Panc1 (cell line): Measurements from ENCODE around the gene PHLDA3. TPM values are rescaled to one million over a fixed set of nuclear protein-coding genes. Genes with fewer than 3 reads are reported as not detected.
A peak's percentile ranks its signal among the peaks of the same experiment; 100 is the strongest.

Experiments used
- ATAC-seq: fragments of 200-7000 bp; cut with Tn5 transposase; 2 replicates; pipeline ENCODE4 v1.9.1; 2020; ENCODE audit warnings: mild to moderate bottlenecking, moderate library complexity
- BruUV-seq: library from RNA; stranded (reverse); fragments of 400-500 nt; replicated peaks from 2 replicates; lab custom pipeline; 2021; lab: Mats Ljungman, UMichigan
- CTCF ChIA-PET: fragments of 300-600 bp; sonication (Branson Sonifier 250); formaldehyde crosslinking; loops from one replicate; lab custom pipeline; 2022; ENCODE audit warnings: antibody characterized with exemption; lab: Charles Lee
- POLR2A ChIA-PET: fragments of 300-600 bp; sonication (Branson Sonifier 250); formaldehyde crosslinking; loops from one replicate; lab custom pipeline; 2022; ENCODE audit warnings: antibody characterized with exemption; lab: Charles Lee
- DNase-seq: peaks from one replicate; pipeline ENCODE4 v3.0.0-alpha.2; 2010; ENCODE audit warnings: low read depth, low spot score
- H3K27ac ChIP-seq: 2 replicates; pipeline ENCODE4 v1.5.1; 2011; ENCODE audit warnings: mild to moderate bottlenecking, low read length, inconsistent platforms
- H3K27me3 ChIP-seq: fragments of 200-500 bp; sonication (Bioruptor generic); 2 replicates; pipeline ENCODE4 v1.6.0; 2014; ENCODE audit warnings: low read length, inconsistent platforms; ENCODE audit not compliant: control insufficient read depth, insufficient read depth
- H3K36me3 ChIP-seq: fragments of 200-500 bp; sonication (Bioruptor generic); 2 replicates; pipeline ENCODE4 v1.5.1; 2014; ENCODE audit warnings: inconsistent platforms, mild to moderate bottlenecking, low read length, moderate library complexity; ENCODE audit not compliant: control insufficient read depth, insufficient read depth
- H3K4me1 ChIP-seq: 2 replicates; pipeline ENCODE4 v1.5.1; 2011; ENCODE audit warnings: inconsistent platforms, mild to moderate bottlenecking, low read length, moderate library complexity; ENCODE audit not compliant: control insufficient read depth, insufficient read depth
- H3K4me3 ChIP-seq, 2 experiments: 2 replicates each; pipeline ENCODE4 v1.5.1; 2011 to 2012; ENCODE audit warnings: low read depth in 2 of 2, low read length in 2 of 2, mild to moderate bottlenecking in 2 of 2, inconsistent platforms in 1 of 2, moderate library complexity in 1 of 2
- H3K9me3 ChIP-seq: fragments of 200-500 bp; sonication (Bioruptor generic); 2 replicates; pipeline ENCODE4 v1.5.1; 2014; ENCODE audit warnings: low read depth, mild to moderate bottlenecking, inconsistent platforms, low read length, moderate library complexity; ENCODE audit not compliant: control insufficient read depth, insufficient read depth
- POLR2AphosphoS5 ChIP-seq: IDR thresholded peaks from 2 replicates; pipeline ENCODE4 v1.6.1; 2012; ENCODE audit warnings: mild to moderate bottlenecking, low read depth, low read length, moderate library complexity
- SIN3A ChIP-seq: IDR thresholded peaks from 2 replicates; pipeline ENCODE4 v1.6.1; 2012; ENCODE audit warnings: low read depth, mild to moderate bottlenecking, low read length, moderate library complexity, borderline replicate concordance; ENCODE audit not compliant: insufficient read depth
- TCF7L2 ChIP-seq: IDR thresholded peaks from 2 replicates; pipeline ENCODE4 v1.6.1; 2011; ENCODE audit warnings: mild to moderate bottlenecking, low read depth, low read length, inconsistent platforms
- in situ Hi-C: cut with HindIII; loops from 2 replicates; pipeline ENCODE4 v1.10.0; 2016; ENCODE audit warnings: low sequenced_read_pairs, low pct_unique_long_range_greater_than_20kb
- intact Hi-C: fragments of 100-400 bp; cut with micrococcal nuclease; formaldehyde crosslinking; loops from one replicate; pipeline ENCODE4 v1.10.0; 2022; ENCODE audit not compliant: unreplicated experiment
- total RNA-seq: library from RNA; stranded (reverse); gene quantifications from one replicate; pipeline ENCODE4 v1.2.1, GENCODE V29; 2021; ENCODE audit not compliant: unreplicated experiment
- TF ChIP-seq, protein P1 (sequence below): fragments of 450-650 bp; IDR thresholded peaks from 2 replicates; pipeline ENCODE4 v1.5.1; 2017; ENCODE audit warnings: mild to moderate bottlenecking
- TF ChIP-seq, protein P2 (sequence below), 2 experiments: IDR thresholded peaks; 2 replicates each; pipeline ENCODE4 v1.6.1; 2011 to 2012; ENCODE audit warnings: low read depth in 2 of 2, control low read depth in 1 of 2, low read length in 1 of 2, mild to moderate bottlenecking in 1 of 2, moderate library complexity in 1 of 2; ENCODE audit not compliant: insufficient read depth in 1 of 2

Gene PHLDA3
- total RNA-seq, 1 experiment from 2014 or later, result 12.3 TPM

DNA sequence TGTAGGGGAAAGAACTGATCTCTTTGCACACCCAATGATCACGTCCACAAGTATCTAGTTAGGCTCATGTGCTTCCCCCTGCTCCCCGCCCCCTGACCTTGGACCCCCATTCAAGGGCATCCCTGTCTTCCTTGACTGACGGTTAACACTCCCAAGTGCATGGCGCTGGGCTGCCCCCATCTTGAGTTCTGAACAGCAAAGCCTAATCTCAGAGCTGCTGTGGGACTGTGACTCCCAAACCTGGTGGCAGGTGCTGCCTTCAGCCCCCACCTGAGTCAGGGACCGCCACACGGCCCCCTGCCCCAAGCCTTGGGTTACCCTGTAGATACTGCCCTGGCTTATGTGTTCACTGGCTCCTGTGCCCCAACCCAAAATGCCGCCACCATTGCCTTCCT, 48.4 kb downstream of the PHLDA3 start:
- ATAC-seq (no peak), DNase-seq (no peak)
- no TSS peak for BruUV-seq
- ChIA-PET POLR2A (no interaction called here), CTCF (interaction anchor here (0.6 to 1.7 kb wide), 2 partner anchors 15 to 28 kb away, joined by 4 to 5 read pairs; no protein-coding TSS in a partner anchor)
- H3K4me1 ChIP-seq, result no peaks in the 10 kb centered on the region
- intact Hi-C loops (no loop called here), in situ Hi-C loops (no loop called here)
- no peaks in the 10 kb centered on the region for H3K9me3 ChIP-seq
- TF ChIP-seq TCF7L2 (no peak), SIN3A (no peak), POLR2AphosphoS5 (no peak)
- TF ChIP-seq, protein P1, sequence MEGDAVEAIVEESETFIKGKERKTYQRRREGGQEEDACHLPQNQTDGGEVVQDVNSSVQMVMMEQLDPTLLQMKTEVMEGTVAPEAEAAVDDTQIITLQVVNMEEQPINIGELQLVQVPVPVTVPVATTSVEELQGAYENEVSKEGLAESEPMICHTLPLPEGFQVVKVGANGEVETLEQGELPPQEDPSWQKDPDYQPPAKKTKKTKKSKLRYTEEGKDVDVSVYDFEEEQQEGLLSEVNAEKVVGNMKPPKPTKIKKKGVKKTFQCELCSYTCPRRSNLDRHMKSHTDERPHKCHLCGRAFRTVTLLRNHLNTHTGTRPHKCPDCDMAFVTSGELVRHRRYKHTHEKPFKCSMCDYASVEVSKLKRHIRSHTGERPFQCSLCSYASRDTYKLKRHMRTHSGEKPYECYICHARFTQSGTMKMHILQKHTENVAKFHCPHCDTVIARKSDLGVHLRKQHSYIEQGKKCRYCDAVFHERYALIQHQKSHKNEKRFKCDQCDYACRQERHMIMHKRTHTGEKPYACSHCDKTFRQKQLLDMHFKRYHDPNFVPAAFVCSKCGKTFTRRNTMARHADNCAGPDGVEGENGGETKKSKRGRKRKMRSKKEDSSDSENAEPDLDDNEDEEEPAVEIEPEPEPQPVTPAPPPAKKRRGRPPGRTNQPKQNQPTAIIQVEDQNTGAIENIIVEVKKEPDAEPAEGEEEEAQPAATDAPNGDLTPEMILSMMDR, result no peak
- TF ChIP-seq, protein P2, sequence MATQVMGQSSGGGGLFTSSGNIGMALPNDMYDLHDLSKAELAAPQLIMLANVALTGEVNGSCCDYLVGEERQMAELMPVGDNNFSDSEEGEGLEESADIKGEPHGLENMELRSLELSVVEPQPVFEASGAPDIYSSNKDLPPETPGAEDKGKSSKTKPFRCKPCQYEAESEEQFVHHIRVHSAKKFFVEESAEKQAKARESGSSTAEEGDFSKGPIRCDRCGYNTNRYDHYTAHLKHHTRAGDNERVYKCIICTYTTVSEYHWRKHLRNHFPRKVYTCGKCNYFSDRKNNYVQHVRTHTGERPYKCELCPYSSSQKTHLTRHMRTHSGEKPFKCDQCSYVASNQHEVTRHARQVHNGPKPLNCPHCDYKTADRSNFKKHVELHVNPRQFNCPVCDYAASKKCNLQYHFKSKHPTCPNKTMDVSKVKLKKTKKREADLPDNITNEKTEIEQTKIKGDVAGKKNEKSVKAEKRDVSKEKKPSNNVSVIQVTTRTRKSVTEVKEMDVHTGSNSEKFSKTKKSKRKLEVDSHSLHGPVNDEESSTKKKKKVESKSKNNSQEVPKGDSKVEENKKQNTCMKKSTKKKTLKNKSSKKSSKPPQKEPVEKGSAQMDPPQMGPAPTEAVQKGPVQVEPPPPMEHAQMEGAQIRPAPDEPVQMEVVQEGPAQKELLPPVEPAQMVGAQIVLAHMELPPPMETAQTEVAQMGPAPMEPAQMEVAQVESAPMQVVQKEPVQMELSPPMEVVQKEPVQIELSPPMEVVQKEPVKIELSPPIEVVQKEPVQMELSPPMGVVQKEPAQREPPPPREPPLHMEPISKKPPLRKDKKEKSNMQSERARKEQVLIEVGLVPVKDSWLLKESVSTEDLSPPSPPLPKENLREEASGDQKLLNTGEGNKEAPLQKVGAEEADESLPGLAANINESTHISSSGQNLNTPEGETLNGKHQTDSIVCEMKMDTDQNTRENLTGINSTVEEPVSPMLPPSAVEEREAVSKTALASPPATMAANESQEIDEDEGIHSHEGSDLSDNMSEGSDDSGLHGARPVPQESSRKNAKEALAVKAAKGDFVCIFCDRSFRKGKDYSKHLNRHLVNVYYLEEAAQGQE (IDR thresholded peaks at IDR 0.05; ENCODE audit: insufficient read depth in 1 of 2, low read depth in 2 of 2, low read length in 1 of 2), result no peak
- no peak overlapping the region for H3K27ac ChIP-seq
- no peak overlapping the region for H3K4me3 ChIP-seq
- peaks cover 3% of the 10 kb centered on the region for H3K27me3 ChIP-seq
- no peaks in the 10 kb centered on the region for H3K36me3 ChIP-seq

DNA sequence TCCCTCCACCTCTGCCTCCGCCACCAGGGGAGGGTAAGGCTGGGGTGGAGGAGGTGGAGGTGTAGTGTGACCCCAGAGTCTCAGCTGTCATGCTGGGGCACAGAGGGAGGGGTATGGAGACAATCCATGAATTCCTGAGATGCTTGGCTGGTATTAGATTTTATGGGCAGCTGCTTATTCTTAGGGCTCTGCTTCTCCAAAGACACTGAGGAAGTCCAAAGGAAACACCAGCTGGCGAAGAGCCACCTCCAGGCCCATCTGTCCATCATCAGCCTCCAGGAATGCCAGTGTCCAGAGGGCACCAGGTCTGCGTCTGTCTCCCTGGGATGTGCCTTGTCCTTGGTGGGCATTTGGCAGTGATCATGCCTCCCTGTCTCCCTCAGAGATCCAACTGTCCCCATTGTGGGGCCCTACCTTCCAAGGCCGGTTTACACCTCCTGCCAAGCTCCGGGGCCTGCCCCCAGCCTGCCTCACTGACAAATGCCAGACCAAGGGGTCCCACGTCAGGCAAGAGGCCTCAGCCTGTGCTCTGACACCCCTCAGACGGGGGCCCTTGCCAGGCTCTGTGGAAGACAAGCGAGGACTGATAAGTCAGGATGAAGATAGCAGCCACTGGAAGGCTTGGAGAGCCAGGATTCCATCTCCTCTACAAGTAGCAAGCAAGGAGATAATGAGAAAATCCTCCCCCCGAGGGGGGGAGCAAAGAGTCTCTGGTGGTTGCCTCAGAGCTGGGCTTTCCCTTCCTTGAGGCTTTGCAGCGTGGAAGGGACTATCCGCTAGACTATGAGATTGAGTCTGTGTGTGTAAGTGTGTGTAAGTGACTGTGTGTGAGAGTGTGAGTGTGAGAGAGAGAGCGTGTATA, 49.0 kb downstream of the PHLDA3 start:
- TF ChIP-seq SIN3A (no peak), TCF7L2 (no peak), POLR2AphosphoS5 (no peak)
- TF ChIP-seq, protein P2 (IDR thresholded peaks at IDR 0.05; ENCODE audit: insufficient read depth in 1 of 2, low read depth in 2 of 2, low read length in 1 of 2), result no peak
- TF ChIP-seq, protein P1, result no peak
- in situ Hi-C loops (no loop called here), intact Hi-C loops (no loop called here)
- ATAC-seq (0 out of 2 replicates have a peak, but pooled peaks have one; percentile 36), DNase-seq (no peak)
- POLR2A ChIA-PET, result no interaction called here
- Histone ChIP-seq H3K27me3 (peaks cover 4% of the 10 kb centered on the region), H3K4me3 (no peak overlapping the region), H3K36me3 (no peaks in the 10 kb centered on the region), H3K27ac (no peak overlapping the region), H3K4me1 (no peaks in the 10 kb centered on the region), H3K9me3 (no peaks in the 10 kb centered on the region)
- CTCF ChIA-PET, result interaction anchor here (1.7 kb wide), 1 partner anchor 16 kb away, joined by 5 read pairs; no protein-coding TSS in a partner anchor
- BruUV-seq, result no TSS peak
